ENCODE data around the gene CEP290. TPM values are rescaled to one million over a fixed set of nuclear protein-coding genes. Genes with fewer than 3 reads are reported as not detected.

Gene CEP290, protein sequence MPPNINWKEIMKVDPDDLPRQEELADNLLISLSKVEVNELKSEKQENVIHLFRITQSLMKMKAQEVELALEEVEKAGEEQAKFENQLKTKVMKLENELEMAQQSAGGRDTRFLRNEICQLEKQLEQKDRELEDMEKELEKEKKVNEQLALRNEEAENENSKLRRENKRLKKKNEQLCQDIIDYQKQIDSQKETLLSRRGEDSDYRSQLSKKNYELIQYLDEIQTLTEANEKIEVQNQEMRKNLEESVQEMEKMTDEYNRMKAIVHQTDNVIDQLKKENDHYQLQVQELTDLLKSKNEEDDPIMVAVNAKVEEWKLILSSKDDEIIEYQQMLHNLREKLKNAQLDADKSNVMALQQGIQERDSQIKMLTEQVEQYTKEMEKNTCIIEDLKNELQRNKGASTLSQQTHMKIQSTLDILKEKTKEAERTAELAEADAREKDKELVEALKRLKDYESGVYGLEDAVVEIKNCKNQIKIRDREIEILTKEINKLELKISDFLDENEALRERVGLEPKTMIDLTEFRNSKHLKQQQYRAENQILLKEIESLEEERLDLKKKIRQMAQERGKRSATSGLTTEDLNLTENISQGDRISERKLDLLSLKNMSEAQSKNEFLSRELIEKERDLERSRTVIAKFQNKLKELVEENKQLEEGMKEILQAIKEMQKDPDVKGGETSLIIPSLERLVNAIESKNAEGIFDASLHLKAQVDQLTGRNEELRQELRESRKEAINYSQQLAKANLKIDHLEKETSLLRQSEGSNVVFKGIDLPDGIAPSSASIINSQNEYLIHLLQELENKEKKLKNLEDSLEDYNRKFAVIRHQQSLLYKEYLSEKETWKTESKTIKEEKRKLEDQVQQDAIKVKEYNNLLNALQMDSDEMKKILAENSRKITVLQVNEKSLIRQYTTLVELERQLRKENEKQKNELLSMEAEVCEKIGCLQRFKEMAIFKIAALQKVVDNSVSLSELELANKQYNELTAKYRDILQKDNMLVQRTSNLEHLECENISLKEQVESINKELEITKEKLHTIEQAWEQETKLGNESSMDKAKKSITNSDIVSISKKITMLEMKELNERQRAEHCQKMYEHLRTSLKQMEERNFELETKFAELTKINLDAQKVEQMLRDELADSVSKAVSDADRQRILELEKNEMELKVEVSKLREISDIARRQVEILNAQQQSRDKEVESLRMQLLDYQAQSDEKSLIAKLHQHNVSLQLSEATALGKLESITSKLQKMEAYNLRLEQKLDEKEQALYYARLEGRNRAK (N-terminal part only)
- 8.0 and 10.7 TPM in 2 replicates for total RNA-seq

DNA sequence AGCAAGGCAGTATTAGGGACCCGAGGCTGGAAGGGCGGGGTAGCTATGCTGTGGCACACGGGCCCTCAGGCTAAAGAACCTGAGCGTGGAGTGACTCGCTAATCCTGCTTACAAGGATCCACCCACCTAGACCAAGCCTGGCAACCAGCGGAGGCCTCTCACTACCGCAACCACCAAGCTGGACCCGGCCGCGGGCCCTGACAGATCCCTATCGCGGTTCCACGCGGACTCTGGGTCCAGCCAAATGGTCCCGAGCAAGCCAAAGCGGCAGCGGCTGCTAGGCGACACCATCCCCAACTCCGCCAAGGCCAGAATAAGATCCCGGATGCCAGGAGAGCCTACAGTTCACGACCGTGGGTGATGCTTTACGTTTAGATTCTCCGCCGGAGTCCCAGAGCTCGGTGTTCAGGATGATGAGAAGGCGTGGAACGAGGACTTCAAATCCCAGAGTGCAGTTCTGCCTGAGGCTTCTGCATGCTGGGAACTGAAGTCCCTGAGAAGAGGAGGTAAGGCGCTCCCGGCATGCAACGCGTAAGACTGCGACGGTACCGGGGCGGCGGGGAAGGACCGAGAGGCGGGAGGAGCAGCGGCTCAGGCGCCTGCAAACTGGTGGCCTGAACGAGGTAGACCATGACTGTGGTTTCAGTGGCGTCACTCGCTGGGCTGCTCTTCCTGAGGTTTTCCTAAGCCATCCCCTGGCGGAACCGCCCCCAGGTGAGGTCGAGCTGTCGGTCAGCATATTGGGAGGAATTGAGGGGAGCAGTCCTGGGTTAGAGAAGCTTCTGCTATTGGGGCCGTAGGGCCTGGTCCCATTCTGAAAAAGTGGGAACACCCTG is at the start of gene CEP290, which contains the start of gene TMTC3:
Gene CEP290, minus strand, starts transcription at position 315 of the 836 bp plus-strand sequence. CDS start 781 bp downstream, outside the sequence.
Gene TMTC3, plus strand, starts transcription at position 534 of the 836 bp plus-strand sequence. CDS start 6,009 bp downstream, outside the sequence.

DNA sequence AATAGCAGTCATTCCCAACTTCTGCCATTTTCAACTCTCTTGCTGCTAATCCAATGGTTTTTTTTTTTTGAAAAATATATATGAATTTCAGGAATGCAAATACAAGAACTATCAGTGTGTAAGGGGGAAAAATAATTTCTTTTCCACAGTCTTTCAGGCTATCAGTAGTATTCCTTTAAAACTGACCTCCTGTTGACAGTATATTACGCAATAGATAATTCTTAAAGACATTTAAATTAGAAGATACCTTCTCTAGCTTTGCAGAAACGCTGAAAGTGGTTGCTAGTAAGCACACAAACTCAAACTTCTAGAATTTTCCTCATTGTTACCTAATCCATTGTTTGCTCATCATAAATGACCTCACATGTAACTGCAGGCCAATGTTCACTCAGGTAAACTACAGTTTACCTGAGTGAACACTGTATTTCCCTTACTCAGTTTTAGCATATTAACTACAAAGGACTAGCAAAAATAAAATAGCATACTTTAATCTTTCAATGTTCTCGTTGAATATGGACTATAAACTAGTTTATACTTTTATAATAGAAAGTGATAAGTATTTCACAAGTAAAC is 112.7 kb downstream of the CEP290 start, which contains the start of gene C12orf50:
Gene C12orf50, minus strand, starts transcription at position 309 of the 573 bp plus-strand sequence. CDS start 2,439 bp downstream, outside the sequence.

Other genes with a start within 250 kb of the CEP290 start
- gene C12orf50, start 112.7 kb downstream of the CEP290 start, total RNA-seq, result not detected in 2 replicates
- 15.9 and 17.1 TPM in 2 replicates for gene TMTC3, start 219 bp upstream of the CEP290 start, total RNA-seq